DOHH2 (cell line): ENCODE data around the gene EPS8L3.
"Not testable (repeated sequence)": the region's sequence is repeated elsewhere in the genome, so short reads cannot be mapped to it uniquely, and the experiment has no call there.

Source experiments
- H3F3A ChIP-seq: fragments of 200-600 bp; sonication (generic), shearing (Covaris generic); 2 replicates; pipeline ENCODE4 v1.6.0; 2016; ENCODE audit warnings: antibody characterized with exemption, mild to moderate bottlenecking; ENCODE audit not compliant: control insufficient read depth, insufficient read depth
- H3K27ac ChIP-seq: fragments of 200-600 bp; sonication (generic); 2 replicates; pipeline ENCODE4 v1.5.1; 2014; ENCODE audit warnings: low read depth, mild to moderate bottlenecking, low read length, moderate library complexity
- H3K27me3 ChIP-seq: fragments of 200-600 bp; sonication (generic); 2 replicates; pipeline ENCODE4 v1.6.1; 2014; ENCODE audit warnings: mild to moderate bottlenecking, low read length, mixed read lengths; ENCODE audit not compliant: control insufficient read depth
- H3K36me3 ChIP-seq: fragments of 200-600 bp; sonication (generic); 2 replicates; pipeline ENCODE4 v1.6.1; 2014; ENCODE audit warnings: mild to moderate bottlenecking, low read length, moderate library complexity, mixed read lengths; ENCODE audit not compliant: control insufficient read depth
- H3K4me1 ChIP-seq: fragments of 200-600 bp; sonication (generic); 2 replicates; pipeline ENCODE4 v1.6.1; 2014; ENCODE audit warnings: mild to moderate bottlenecking, low read length, mixed read lengths; ENCODE audit not compliant: control insufficient read depth
- H3K4me2 ChIP-seq: fragments of 200-600 bp; sonication (generic); 2 replicates; pipeline ENCODE4 v1.6.0; 2014; ENCODE audit warnings: mild to moderate bottlenecking, low read length, moderate library complexity
- H3K4me3 ChIP-seq: fragments of 200-600 bp; sonication (generic); 2 replicates; pipeline ENCODE4 v1.5.1; 2014; ENCODE audit warnings: mild to moderate bottlenecking, low read length, mixed read lengths
- H3K79me2 ChIP-seq: fragments of 200-600 bp; sonication (generic); 2 replicates; pipeline ENCODE4 v1.6.1; 2014; ENCODE audit warnings: mild to moderate bottlenecking, low read length, mixed read lengths; ENCODE audit not compliant: control insufficient read depth
- H3K9me2 ChIP-seq: fragments of 200-600 bp; sonication (generic); replicated peaks from 2 replicates; pipeline ENCODE4 v1.6.1; 2014; ENCODE audit warnings: mild to moderate bottlenecking, low read length, mixed read lengths; ENCODE audit not compliant: control insufficient read depth
- H3K9me3 ChIP-seq: fragments of 200-600 bp; sonication (generic); 2 replicates; pipeline ENCODE4 v1.6.1; 2014; ENCODE audit warnings: antibody characterized with exemption, low read length, mixed read lengths; ENCODE audit not compliant: control insufficient read depth, insufficient read depth
- H4K20me1 ChIP-seq: fragments of 200-600 bp; sonication (generic); 2 replicates; pipeline ENCODE4 v1.6.0; 2014; ENCODE audit warnings: low read depth, mild to moderate bottlenecking, antibody characterized with exemption, low read length, moderate library complexity; ENCODE audit not compliant: control insufficient read depth, insufficient read depth
- CTCF ChIP-seq: fragments of 200-600 bp; sonication (generic); IDR thresholded peaks from one replicate; pipeline ENCODE4 v1.5.1; 2014; ENCODE audit warnings: antibody characterized with exemption, mild to moderate bottlenecking, low read depth, low read length; ENCODE audit not compliant: poor library complexity, severe bottlenecking
- EZH2phosphoT487 ChIP-seq: fragments of 200-600 bp; sonication (generic); IDR thresholded peaks from 2 replicates; pipeline ENCODE4 v1.6.1; 2017; ENCODE audit warnings: borderline replicate concordance, mild to moderate bottlenecking, antibody characterized with exemption, low read length, moderate library complexity, mixed read lengths

Gene EPS8L3

GRCh38 chr1:109750920-109751319 is 12.8 kb downstream of the EPS8L3 start:
- Histone ChIP-seq H3K79me2 (no peaks in the 10 kb centered on the region), H3K36me3 (no peaks in the 10 kb centered on the region), H4K20me1 (no peaks in the 10 kb centered on the region), H3K4me1 (no peaks in the 10 kb centered on the region), H3K9me2 (no peaks in the 10 kb centered on the region), H3K27ac (no peak overlapping the region), H3K4me3 (no peak overlapping the region), H3K4me2 (no peak overlapping the region), H3F3A (no peaks in the 10 kb centered on the region), H3K27me3 (peaks cover 34% of the 10 kb centered on the region), H3K9me3 (no peaks in the 10 kb centered on the region)
- TF ChIP-seq CTCF (no peak), EZH2phosphoT487 (no peak)

GRCh38 chr1:109750241-109750882 is 13.4 kb downstream of the EPS8L3 start:
- TF ChIP-seq EZH2phosphoT487 (no peak), CTCF (no peak)

GRCh38 chr1:109749221-109749620 is 14.5 kb downstream of the EPS8L3 start:
- no peaks in the 10 kb centered on the region for H3K9me2 ChIP-seq
- no peaks in the 10 kb centered on the region for H3K36me3 ChIP-seq
- H3K4me2 ChIP-seq: no peak overlapping the region
- no peak overlapping the region for H3K4me3 ChIP-seq
- no peaks in the 10 kb centered on the region for H3K79me2 ChIP-seq
- H3K27me3 ChIP-seq: peaks cover 28% of the 10 kb centered on the region
- no peak overlapping the region for H3K27ac ChIP-seq
- H3K9me3 ChIP-seq: no peaks in the 10 kb centered on the region
- no peaks in the 10 kb centered on the region for H3K4me1 ChIP-seq
- no peaks in the 10 kb centered on the region for H4K20me1 ChIP-seq
- H3F3A ChIP-seq: no peaks in the 10 kb centered on the region
- TF ChIP-seq CTCF (no peak), EZH2phosphoT487 (no peak)

More at GRCh38 chr1:109750241-109750882, 13.4 kb downstream of the EPS8L3 start:
- Histone ChIP-seq H3K4me1 (no peaks in the 10 kb centered on the region), H3K27me3 (peaks cover 34% of the 10 kb centered on the region), H3K4me2 (no peak overlapping the region), H3K27ac (no peak overlapping the region), H3K4me3 (no peak overlapping the region), H3K79me2 (no peaks in the 10 kb centered on the region), H3K36me3 (no peaks in the 10 kb centered on the region), H3F3A (no peaks in the 10 kb centered on the region), H3K9me3 (no peaks in the 10 kb centered on the region), H4K20me1 (no peaks in the 10 kb centered on the region), H3K9me2 (no peaks in the 10 kb centered on the region)

DNA sequence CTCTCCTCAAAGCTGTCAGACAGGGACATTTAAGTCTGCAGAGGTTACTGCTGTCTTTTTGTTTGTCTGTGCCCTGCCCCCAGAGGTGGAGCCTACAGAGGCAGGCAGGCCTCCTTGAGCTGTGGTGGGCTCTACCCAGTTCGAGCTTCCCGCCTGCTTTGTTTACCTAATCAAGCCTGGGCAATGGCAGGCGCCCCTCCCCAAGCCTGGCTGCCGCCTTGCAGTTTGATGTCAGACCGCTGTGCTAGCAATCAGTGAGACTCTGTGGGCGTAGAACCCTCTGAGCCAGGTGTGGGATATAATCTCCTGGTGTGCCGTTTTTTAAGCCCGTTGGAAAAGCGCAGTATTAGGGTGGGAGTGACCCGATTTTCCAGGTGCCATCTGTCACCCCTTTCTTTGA is 15.4 kb downstream of the EPS8L3 start:
- not testable (repeated sequence) for H3K36me3 ChIP-seq, H3K9me2 ChIP-seq, H3K27ac ChIP-seq, H3K4me3 ChIP-seq, H3F3A ChIP-seq, H3K4me1 ChIP-seq, H3K9me3 ChIP-seq, H3K4me2 ChIP-seq, H3K79me2 ChIP-seq, H4K20me1 ChIP-seq
- peaks cover 23% of the 10 kb centered on the region for H3K27me3 ChIP-seq
